Skeletal muscle cell (primary cell): ENCODE measurements around the gene RPS14.
"Not testable (repeated sequence)": the region's sequence is repeated elsewhere in the genome, so short reads cannot be mapped to it uniquely, and the experiment has no call there.

Source experiments
- DNase-seq: peaks from one replicate; pipeline ENCODE4 v3.0.0-alpha.2; 2010; ENCODE audit warnings: low read depth
- H3K4me3 ChIP-seq: 2 replicates; pipeline ENCODE4 v1.5.1; 2011; ENCODE audit warnings: low read depth, mild to moderate bottlenecking, control low read depth, low read length, moderate library complexity

RPS14 gene

GRCh38 chr5:150484964-150485692, 35.6 kb upstream of the RPS14 start:
- DNase-seq: no peak
- H3K4me3 ChIP-seq: peak overlapping the region; percentile 86

- DNase-seq: no peak
- no peak overlapping the region for H3K4me3 ChIP-seq
Observed at GRCh38 chr5:150481972-150482406, 32.5 kb upstream of the RPS14 start.

- no peak for DNase-seq
- H3K4me3 ChIP-seq: no peak overlapping the region
Observed at GRCh38 chr5:150481708-150481965, 32.1 kb upstream of the RPS14 start.

- DNase-seq: no peak
- no peak overlapping the region for H3K4me3 ChIP-seq
Observed at GRCh38 chr5:150479416-150479815, 29.9 kb upstream of the RPS14 start.

- H3K4me3 ChIP-seq, DNase-seq: not testable (repeated sequence)
Observed at GRCh38 chr5:150476568-150476967, 27.0 kb upstream of the RPS14 start.

GRCh38 chr5:150473673-150474358, 24.3 kb upstream of the RPS14 start:
- no peak overlapping the region for H3K4me3 ChIP-seq
- no peak for DNase-seq

GRCh38 chr5:150469718-150470469, 20.4 kb upstream of the RPS14 start:
- H3K4me3 ChIP-seq: no peak overlapping the region
- DNase-seq: peak; percentile 89

- DNase-seq: no peak
- H3K4me3 ChIP-seq: no peak overlapping the region
Observed at GRCh38 chr5:150468206-150468605, 18.7 kb upstream of the RPS14 start.

GRCh38 chr5:150465927-150466326, 16.4 kb upstream of the RPS14 start:
- no peak for DNase-seq
- no peak overlapping the region for H3K4me3 ChIP-seq

GRCh38 chr5:150464554-150465012, 15.0 kb upstream of the RPS14 start:
- DNase-seq: no peak
- H3K4me3 ChIP-seq: no peak overlapping the region

- no peak overlapping the region for H3K4me3 ChIP-seq
- DNase-seq: no peak
Observed at GRCh38 chr5:150461231-150461630, 11.7 kb upstream of the RPS14 start.

GRCh38 chr5:150460781-150461180, 11.2 kb upstream of the RPS14 start:
- H3K4me3 ChIP-seq: no peak overlapping the region

GRCh38 chr5:150458802-150459557, 9.4 kb upstream of the RPS14 start:
- DNase-seq: no peak
- H3K4me3 ChIP-seq: no peak overlapping the region

More at GRCh38 chr5:150460781-150461180, 11.2 kb upstream of the RPS14 start:
- no peak for DNase-seq

- no peak for DNase-seq
- H3K4me3 ChIP-seq: no peak overlapping the region
Observed at GRCh38 chr5:150457562-150458240, 8.2 kb upstream of the RPS14 start.

- no peak for DNase-seq
- no peak overlapping the region for H3K4me3 ChIP-seq
Observed at GRCh38 chr5:150457121-150457520, 7.6 kb upstream of the RPS14 start.

GRCh38 chr5:150454492-150455229, 5.1 kb upstream of the RPS14 start:
- no peak for DNase-seq
- no peak overlapping the region for H3K4me3 ChIP-seq

- H3K4me3 ChIP-seq, DNase-seq: not testable (repeated sequence)
Observed at GRCh38 chr5:150454027-150454426, 4.5 kb upstream of the RPS14 start.

- no peak overlapping the region for H3K4me3 ChIP-seq
- DNase-seq: no peak
Observed at GRCh38 chr5:150452914-150453313, 3.4 kb upstream of the RPS14 start.

GRCh38 chr5:150451594-150451993, 2.1 kb upstream of the RPS14 start:
- H3K4me3 ChIP-seq: no peak overlapping the region
- no peak for DNase-seq
